Immature natural killer cell (primary cell): ENCODE data around the gene AGXT2. TPM values are rescaled to one million over a fixed set of nuclear protein-coding genes. Genes with fewer than 3 reads are reported as not detected.

ENCODE experiments used
- DNase-seq, 3 donors: peaks; one replicate each; pipeline ENCODE4 v3.0.0; 2022; ENCODE audit warnings: mixed read lengths in 1 of 3
- H3K27ac Mint-ChIP-seq, 6 donors: one replicate each; pipeline ENCODE4 v1.8.0; 2020; ENCODE audit warnings: mixed read lengths in 6 of 6, mild to moderate bottlenecking in 5 of 6, inconsistent platforms in 4 of 6, moderate library complexity in 3 of 6
- H3K27me3 Mint-ChIP-seq, 3 donors: one replicate each; pipeline ENCODE4 v1.8.0; 2020 to 2021; ENCODE audit warnings: low read depth in 3 of 3, mild to moderate bottlenecking in 3 of 3, mixed read lengths in 3 of 3, moderate library complexity in 3 of 3, inconsistent platforms in 1 of 3
- H3K36me3 Mint-ChIP-seq, 3 donors: one replicate each; pipeline ENCODE4 v1.8.0; 2020; ENCODE audit warnings: mixed read lengths in 3 of 3, inconsistent platforms in 2 of 3, mild to moderate bottlenecking in 2 of 3
- H3K4me1 Mint-ChIP-seq, 2 donors: one replicate each; pipeline ENCODE4 v1.8.0; 2020; ENCODE audit warnings: inconsistent platforms in 2 of 2, mild to moderate bottlenecking in 2 of 2, mixed read lengths in 2 of 2, moderate library complexity in 1 of 2
- H3K4me3 Mint-ChIP-seq, 5 donors: one replicate each; pipeline ENCODE4 v1.8.0; 2020; ENCODE audit warnings: mild to moderate bottlenecking in 5 of 5, mixed read lengths in 5 of 5, inconsistent platforms in 3 of 5, moderate library complexity in 3 of 5
- H3K9me3 Mint-ChIP-seq, 6 donors: one replicate each; pipeline ENCODE4 v1.8.0; 2020; ENCODE audit warnings: mild to moderate bottlenecking in 6 of 6, mixed read lengths in 6 of 6, inconsistent platforms in 4 of 6, moderate library complexity in 3 of 6
- polyA plus RNA-seq, 3 donors: library from polyadenylated mRNA; unstranded; fragments of 300-500 nt; fragmentation: Illumina TruSeq; gene quantifications; one replicate each; pipeline ENCODE4 v1.2.3, GENCODE V29; 2021

AGXT2 gene
- polyA plus RNA-seq, 3 donors from 2014 or later: not detected

GRCh38 chr5:35016174-35017051, 31.3 kb downstream of the AGXT2 start:
- H3K9me3 Mint-ChIP-seq: no peaks in the 10 kb centered on the region

GRCh38 chr5:35015063-35015462, 32.7 kb downstream of the AGXT2 start:
- H3K36me3 Mint-ChIP-seq: no peaks in the 10 kb centered on the region
- no peak for DNase-seq
- H3K27me3 Mint-ChIP-seq: peaks cover 0 to 8% (median 0%) of the 10 kb centered on the region in 3 donors
- H3K9me3 Mint-ChIP-seq: peaks cover 0 to under 1% (median 0%) of the 10 kb centered on the region in 6 donors
- no peak overlapping the region for H3K4me3 Mint-ChIP-seq
- no peaks in the 10 kb centered on the region for H3K4me1 Mint-ChIP-seq
- no peak overlapping the region for H3K27ac Mint-ChIP-seq

More at GRCh38 chr5:35016174-35017051, 31.3 kb downstream of the AGXT2 start:
- no peak overlapping the region for H3K27ac Mint-ChIP-seq
- H3K36me3 Mint-ChIP-seq: no peaks in the 10 kb centered on the region
- no peak for DNase-seq
- H3K4me3 Mint-ChIP-seq: no peak overlapping the region
- no peaks in the 10 kb centered on the region for H3K4me1 Mint-ChIP-seq
- H3K27me3 Mint-ChIP-seq: peaks cover 0 to 8% (median 0%) of the 10 kb centered on the region in 3 donors

- Mint-ChIP-seq H3K36me3 (no peaks in the 10 kb centered on the region), H3K27ac (no peak overlapping the region), H3K27me3 (peaks cover 0 to 9% (median 1%) of the 10 kb centered on the region in 3 donors), H3K9me3 (peaks cover 0 to 2% (median 0%) of the 10 kb centered on the region in 6 donors), H3K4me3 (no peak overlapping the region), H3K4me1 (no peaks in the 10 kb centered on the region)
- DNase-seq: no peak
These were observed 35.0 kb downstream of the AGXT2 start for GRCh38 chr5:35012796-35013195.

- no peaks in the 10 kb centered on the region for H3K36me3 Mint-ChIP-seq
- peaks cover 0 to 9% (median 1%) of the 10 kb centered on the region in 3 donors for H3K27me3 Mint-ChIP-seq
- H3K27ac Mint-ChIP-seq: no peak overlapping the region
- peaks cover 0 to 2% (median 0%) of the 10 kb centered on the region in 6 donors for H3K9me3 Mint-ChIP-seq
- DNase-seq: no peak
- no peak overlapping the region for H3K4me3 Mint-ChIP-seq
- H3K4me1 Mint-ChIP-seq: no peaks in the 10 kb centered on the region
These were observed 35.4 kb downstream of the AGXT2 start for GRCh38 chr5:35012365-35012764.

- DNase-seq: no peak
- H3K4me3 Mint-ChIP-seq: no peak overlapping the region
- H3K27ac Mint-ChIP-seq: no peak overlapping the region
- H3K9me3 Mint-ChIP-seq: peaks cover 0 to 2% (median 0%) of the 10 kb centered on the region in 6 donors
- no peaks in the 10 kb centered on the region for H3K4me1 Mint-ChIP-seq
- H3K27me3 Mint-ChIP-seq: peaks cover 0 to 7% (median 3%) of the 10 kb centered on the region in 3 donors
- H3K36me3 Mint-ChIP-seq: no peaks in the 10 kb centered on the region
These were observed 37.1 kb downstream of the AGXT2 start for GRCh38 chr5:35010676-35011075.

GRCh38 chr5:35009657-35010056, 38.1 kb downstream of the AGXT2 start:
- no peak overlapping the region for H3K4me3 Mint-ChIP-seq
- no peaks in the 10 kb centered on the region for H3K36me3 Mint-ChIP-seq
- H3K4me1 Mint-ChIP-seq: no peaks in the 10 kb centered on the region
- DNase-seq: no peak
- H3K27ac Mint-ChIP-seq: no peak overlapping the region
- peaks cover 0 to 2% (median 0%) of the 10 kb centered on the region in 6 donors for H3K9me3 Mint-ChIP-seq
- H3K27me3 Mint-ChIP-seq: peaks cover 0 to 8% (median 6%) of the 10 kb centered on the region in 3 donors

- Mint-ChIP-seq H3K27ac (no peak overlapping the region), H3K4me1 (no peaks in the 10 kb centered on the region), H3K4me3 (no peak overlapping the region), H3K27me3 (peaks cover 0 to 10% (median 6%) of the 10 kb centered on the region in 3 donors), H3K36me3 (no peaks in the 10 kb centered on the region), H3K9me3 (peaks cover 0 to 2% (median 0%) of the 10 kb centered on the region in 6 donors)
- DNase-seq: no peak
These were observed 38.7 kb downstream of the AGXT2 start for GRCh38 chr5:35009019-35009418.

GRCh38 chr5:35004771-35005170, 43.0 kb downstream of the AGXT2 start:
- Mint-ChIP-seq H3K27ac (no peak overlapping the region), H3K4me3 (no peak overlapping the region), H3K4me1 (no peaks in the 10 kb centered on the region), H3K36me3 (no peaks in the 10 kb centered on the region), H3K9me3 (no peaks in the 10 kb centered on the region), H3K27me3 (peaks cover 3 to 7% (median 6%) of the 10 kb centered on the region in 3 donors)
- no peak for DNase-seq

GRCh38 chr5:35004200-35004599, 43.5 kb downstream of the AGXT2 start:
- Mint-ChIP-seq H3K36me3 (no peaks in the 10 kb centered on the region), H3K27ac (no peak overlapping the region), H3K9me3 (no peaks in the 10 kb centered on the region), H3K4me3 (no peak overlapping the region), H3K27me3 (peaks cover 3 to 7% (median 6%) of the 10 kb centered on the region in 3 donors), H3K4me1 (no peaks in the 10 kb centered on the region)
- DNase-seq: no peak

- H3K4me1 Mint-ChIP-seq: no peaks in the 10 kb centered on the region
- H3K4me3 Mint-ChIP-seq: no peak overlapping the region
- peaks cover 3 to 7% (median 6%) of the 10 kb centered on the region in 3 donors for H3K27me3 Mint-ChIP-seq
- H3K36me3 Mint-ChIP-seq: no peaks in the 10 kb centered on the region
- peak; percentile 14 to 34 (median 30) for DNase-seq
- no peaks in the 10 kb centered on the region for H3K9me3 Mint-ChIP-seq
- no peak overlapping the region for H3K27ac Mint-ChIP-seq
These were observed 44.5 kb downstream of the AGXT2 start for GRCh38 chr5:35003018-35003957.

- H3K4me3 Mint-ChIP-seq: no peak overlapping the region
- no peak for DNase-seq
- no peaks in the 10 kb centered on the region for H3K9me3 Mint-ChIP-seq
- H3K36me3 Mint-ChIP-seq: no peaks in the 10 kb centered on the region
- peaks cover 3 to 7% (median 6%) of the 10 kb centered on the region in 3 donors for H3K27me3 Mint-ChIP-seq
- no peak overlapping the region for H3K27ac Mint-ChIP-seq
- no peaks in the 10 kb centered on the region for H3K4me1 Mint-ChIP-seq
These were observed 45.3 kb downstream of the AGXT2 start for GRCh38 chr5:35002459-35002858.

GRCh38 chr5:35001842-35002241, 45.9 kb downstream of the AGXT2 start:
- H3K4me1 Mint-ChIP-seq: no peaks in the 10 kb centered on the region
- H3K9me3 Mint-ChIP-seq: no peaks in the 10 kb centered on the region
- H3K27me3 Mint-ChIP-seq: peaks cover 3 to 7% (median 6%) of the 10 kb centered on the region in 3 donors
- H3K36me3 Mint-ChIP-seq: no peaks in the 10 kb centered on the region
- DNase-seq: no peak
- H3K27ac Mint-ChIP-seq: peak overlapping the region in 1 of 6 donors; percentile 18
- no peak overlapping the region for H3K4me3 Mint-ChIP-seq

GRCh38 chr5:34998058-34998789, 49.5 kb downstream of the AGXT2 start:
- H3K4me3 Mint-ChIP-seq: no peak overlapping the region
- no peak for DNase-seq
- H3K9me3 Mint-ChIP-seq: no peaks in the 10 kb centered on the region
- peaks cover 2 to 7% (median 6%) of the 10 kb centered on the region in 3 donors for H3K27me3 Mint-ChIP-seq
- H3K36me3 Mint-ChIP-seq: no peaks in the 10 kb centered on the region
- H3K27ac Mint-ChIP-seq: no peak overlapping the region
- no peaks in the 10 kb centered on the region for H3K4me1 Mint-ChIP-seq
